ENCODE results near the gene CISTR. TPM values are rescaled to one million over a fixed set of nuclear protein-coding genes. Genes with fewer than 3 reads are reported as not detected.

CISTR gene
- total RNA-seq, 1 donor from 2014 or later: not detected

DNA sequence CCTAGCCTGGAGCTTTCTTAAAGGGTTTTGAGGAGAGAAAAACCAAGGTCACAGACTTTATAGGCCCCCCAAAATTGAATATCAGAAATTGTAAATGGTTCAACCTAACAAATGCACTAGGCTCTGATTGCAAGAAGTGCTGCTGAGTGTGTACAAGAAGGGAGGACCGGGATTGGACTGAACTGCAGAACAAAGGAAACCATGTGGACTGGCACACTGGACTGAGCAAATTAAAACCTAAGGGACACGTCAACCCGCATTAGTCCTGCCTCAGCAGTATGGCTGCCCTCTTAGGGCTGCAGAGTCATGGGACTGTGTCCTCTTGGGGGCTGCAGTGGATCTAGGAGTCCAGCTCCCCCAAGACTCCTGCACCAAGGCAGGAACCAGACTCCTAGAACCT, 842 bp upstream of the CISTR start:
- TF ChIP-seq, protein P1, sequence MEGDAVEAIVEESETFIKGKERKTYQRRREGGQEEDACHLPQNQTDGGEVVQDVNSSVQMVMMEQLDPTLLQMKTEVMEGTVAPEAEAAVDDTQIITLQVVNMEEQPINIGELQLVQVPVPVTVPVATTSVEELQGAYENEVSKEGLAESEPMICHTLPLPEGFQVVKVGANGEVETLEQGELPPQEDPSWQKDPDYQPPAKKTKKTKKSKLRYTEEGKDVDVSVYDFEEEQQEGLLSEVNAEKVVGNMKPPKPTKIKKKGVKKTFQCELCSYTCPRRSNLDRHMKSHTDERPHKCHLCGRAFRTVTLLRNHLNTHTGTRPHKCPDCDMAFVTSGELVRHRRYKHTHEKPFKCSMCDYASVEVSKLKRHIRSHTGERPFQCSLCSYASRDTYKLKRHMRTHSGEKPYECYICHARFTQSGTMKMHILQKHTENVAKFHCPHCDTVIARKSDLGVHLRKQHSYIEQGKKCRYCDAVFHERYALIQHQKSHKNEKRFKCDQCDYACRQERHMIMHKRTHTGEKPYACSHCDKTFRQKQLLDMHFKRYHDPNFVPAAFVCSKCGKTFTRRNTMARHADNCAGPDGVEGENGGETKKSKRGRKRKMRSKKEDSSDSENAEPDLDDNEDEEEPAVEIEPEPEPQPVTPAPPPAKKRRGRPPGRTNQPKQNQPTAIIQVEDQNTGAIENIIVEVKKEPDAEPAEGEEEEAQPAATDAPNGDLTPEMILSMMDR (conservative IDR thresholded peaks at IDR 0.05; ENCODE audit: low read depth, low read length): no peak
- no peak for DNase-seq (ENCODE audit: low read depth)
- H3K4me3 ChIP-seq (ENCODE audit: low read depth, low read length): no peak overlapping the region

DNA sequence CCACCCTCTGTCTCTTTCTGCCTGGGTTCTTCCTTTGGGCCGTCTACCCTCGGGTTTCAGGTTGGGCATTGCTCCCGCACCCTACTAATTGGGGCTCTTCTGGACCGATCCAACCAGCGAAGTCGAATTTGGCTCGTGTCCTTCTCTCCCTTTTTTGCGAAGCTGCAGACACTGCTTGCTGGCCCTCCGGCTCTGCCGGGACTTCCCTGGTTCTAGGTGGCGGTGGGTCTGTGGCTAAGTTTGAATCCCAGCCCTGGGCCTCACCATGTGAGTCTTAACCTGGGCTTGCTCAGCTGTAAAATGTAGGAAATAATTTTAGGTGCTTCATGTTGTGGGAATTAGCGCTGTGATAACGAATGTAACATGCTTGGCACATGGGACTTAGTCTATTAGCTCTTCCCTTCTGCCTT, 418 bp upstream of the CISTR start:
- no peak for DNase-seq (ENCODE audit: low read depth)
- H3K4me3 ChIP-seq (ENCODE audit: low read depth, low read length): no peak overlapping the region
- TF ChIP-seq, protein P1 (conservative IDR thresholded peaks at IDR 0.05; ENCODE audit: low read depth, low read length): no peak

DNA sequence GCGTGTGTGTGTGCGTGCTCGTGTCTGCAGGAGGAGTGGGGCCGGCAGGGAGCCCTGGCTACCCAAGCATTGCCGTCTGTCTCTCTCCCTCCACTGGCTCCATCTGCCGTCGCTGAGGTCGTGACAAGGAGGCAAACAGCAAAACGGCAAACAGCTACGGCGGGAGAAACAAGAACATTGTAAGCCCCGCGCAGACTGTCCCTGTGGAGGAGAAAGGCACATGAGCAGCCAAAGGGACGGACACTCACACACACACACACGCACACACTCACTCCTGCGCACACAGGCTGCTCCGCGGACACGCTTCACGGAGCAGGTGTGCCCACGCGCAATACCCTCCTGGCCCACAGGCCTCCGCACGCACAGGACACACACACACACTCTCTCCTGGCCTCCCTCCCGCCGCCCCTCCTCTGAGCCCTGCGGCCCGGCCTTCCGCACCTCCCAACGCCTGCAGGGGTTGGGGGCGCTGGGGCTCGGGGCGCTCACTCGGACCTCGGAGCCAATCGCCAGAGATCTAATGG, 905 bp downstream of the CISTR start:
- H3K4me3 ChIP-seq (ENCODE audit: low read depth, low read length): peak overlapping the region; percentile 52
- DNase-seq (ENCODE audit: low read depth): no peak
- TF ChIP-seq, protein P1 (conservative IDR thresholded peaks at IDR 0.05; ENCODE audit: low read depth, low read length): no peak

DNA sequence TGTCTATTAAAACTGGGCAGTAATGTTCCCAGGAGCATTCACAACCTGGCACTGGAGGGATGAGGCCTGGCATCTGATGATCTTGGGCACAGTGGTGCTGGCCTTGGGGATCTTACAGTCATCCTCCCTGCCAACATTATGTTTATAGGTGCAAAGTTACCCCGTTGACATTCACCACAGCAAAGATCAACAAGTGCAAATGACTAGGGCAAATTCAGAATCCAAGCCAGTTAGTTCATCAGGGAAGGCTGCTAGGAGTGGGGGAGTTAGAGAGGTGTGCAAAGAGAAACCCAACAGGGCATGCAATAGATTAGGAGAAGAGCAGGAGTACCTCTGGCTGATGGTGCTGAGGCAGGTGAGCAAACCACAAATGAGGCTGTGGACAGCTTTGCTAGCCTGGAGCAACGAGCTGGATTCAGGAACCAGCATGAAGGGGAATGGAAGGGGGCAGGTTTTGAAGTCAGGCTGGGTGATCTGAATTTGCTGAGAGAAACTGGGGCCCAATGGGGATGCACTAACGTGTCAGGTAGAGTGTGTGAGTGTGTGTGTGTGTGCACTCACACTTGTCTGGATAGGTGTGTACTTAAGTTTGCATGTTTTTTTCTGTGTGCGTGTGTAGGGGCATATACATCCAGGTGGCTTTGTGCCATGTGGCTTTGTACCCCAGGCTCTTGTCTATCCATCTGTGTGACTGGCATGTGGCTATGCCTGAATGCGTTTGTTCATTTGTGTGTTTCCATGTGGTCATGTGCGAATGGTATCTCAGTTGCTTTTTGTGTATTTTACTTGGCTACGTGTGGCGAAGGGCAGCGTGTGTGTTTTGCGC, 1.6 kb downstream of the CISTR start:
- peak overlapping the region; percentile 52 for H3K4me3 ChIP-seq (ENCODE audit: low read depth, low read length)
- DNase-seq (ENCODE audit: low read depth): no peak
- TF ChIP-seq, protein P1 (conservative IDR thresholded peaks at IDR 0.05; ENCODE audit: low read depth, low read length): no peak

DNA sequence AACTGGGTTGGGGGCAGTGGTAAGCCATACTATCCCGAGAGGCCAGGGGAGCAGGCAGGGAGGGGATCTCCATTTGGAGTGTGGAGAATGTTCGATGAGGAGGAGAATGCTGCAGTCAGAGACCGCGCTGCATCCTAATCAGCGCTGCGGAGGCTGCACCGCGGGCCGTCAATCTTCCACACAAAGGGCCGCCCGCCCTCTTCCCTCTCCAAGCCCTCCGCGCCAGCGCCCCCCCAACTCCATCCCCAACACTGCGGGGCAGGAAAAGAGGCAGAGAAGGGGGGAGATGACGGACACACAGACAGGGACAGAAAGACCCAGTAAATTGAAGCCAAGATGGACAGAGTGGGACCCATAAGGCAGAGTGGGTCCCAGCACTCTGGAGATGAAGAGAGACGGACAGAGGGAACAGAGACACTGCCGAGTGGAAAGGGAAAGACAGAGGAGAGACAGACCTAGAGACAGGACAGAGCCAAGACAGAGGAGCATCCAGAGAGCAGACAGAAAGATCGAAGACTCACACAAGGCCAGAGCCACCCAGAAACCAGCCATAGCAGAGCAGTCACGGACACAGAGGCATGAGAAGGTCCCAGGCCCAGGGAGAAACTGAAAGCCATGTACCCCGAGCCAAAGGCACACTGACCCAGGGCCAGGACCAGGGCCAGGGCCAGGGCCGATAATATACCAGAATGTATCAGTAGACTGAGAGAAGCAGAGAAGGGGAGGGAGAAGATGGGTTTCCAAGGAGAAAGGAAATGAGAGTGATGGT, 3.5 kb downstream of the CISTR start:
- H3K4me3 ChIP-seq (ENCODE audit: low read depth, low read length): no peak overlapping the region
- TF ChIP-seq, protein P1 (conservative IDR thresholded peaks at IDR 0.05; ENCODE audit: low read depth, low read length): no peak
- DNase-seq (ENCODE audit: low read depth): no peak

DNA sequence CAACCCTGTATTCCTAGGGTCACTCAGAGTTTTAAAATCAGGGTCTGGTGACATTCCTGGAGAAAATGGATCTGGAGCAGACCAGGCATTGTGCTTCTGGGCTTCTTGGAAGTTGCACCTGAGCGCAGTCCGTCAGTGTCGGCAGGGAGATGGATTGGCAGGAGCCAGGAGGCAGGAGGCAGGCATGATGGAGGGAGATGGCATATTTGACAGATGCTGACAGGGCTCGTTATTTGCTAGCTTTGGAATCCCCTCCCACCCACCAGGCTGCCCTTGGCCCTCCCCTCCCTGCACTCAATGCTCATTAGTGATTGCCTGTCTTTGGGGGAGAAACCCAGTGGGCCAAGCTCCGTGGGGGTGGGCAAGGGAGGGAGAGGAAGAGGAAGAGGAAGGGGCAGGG, 4.7 kb downstream of the CISTR start:
- TF ChIP-seq, protein P1 (conservative IDR thresholded peaks at IDR 0.05; ENCODE audit: low read depth, low read length): no peak
- no peak for DNase-seq (ENCODE audit: low read depth)
- H3K4me3 ChIP-seq (ENCODE audit: low read depth, low read length): no peak overlapping the region
